ENCODE results near the gene C1orf116.

DNA sequence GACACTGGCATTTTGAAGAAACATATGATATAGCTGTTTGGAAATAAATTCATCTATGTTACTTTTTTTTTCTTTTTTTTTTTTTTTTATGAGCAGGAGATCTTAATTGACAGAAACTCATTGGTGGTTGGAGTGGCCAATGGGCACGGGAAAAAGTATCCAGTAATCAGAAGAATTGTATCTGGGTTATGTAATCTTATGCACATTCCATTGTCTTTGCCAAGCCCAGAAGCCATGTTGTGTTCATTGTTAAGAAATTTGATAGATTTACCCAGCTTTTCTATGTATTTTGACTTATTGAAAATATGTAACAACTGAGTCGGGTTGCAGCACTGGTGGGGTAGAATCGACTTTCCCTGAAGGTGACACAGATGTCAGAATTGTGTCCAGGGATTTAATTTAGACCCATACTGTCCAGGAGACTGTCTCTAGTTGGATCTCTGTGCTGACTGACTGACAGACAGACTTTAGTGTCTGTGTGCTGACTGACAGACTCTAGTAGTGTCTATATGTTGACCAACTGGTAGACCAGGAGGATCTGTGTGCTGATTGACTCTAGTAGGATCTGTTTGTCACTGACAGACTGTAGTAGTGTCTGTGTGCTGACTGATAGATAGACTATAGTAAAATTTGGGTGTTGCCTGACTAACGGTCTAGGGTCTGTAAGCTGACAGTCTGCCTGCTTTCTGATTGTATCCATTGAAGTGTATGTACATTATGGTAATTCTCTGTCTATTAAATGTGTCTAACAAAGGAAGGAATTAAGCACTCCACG lies 43.8 kb upstream of the C1orf116 start:
- TF ChIP-seq SMC3 (conservative IDR thresholded peaks at IDR 0.05; ENCODE audit: poor library complexity) = no peak
- no peak for TF ChIP-seq EZH2 (IDR thresholded peaks at IDR 0.05; ENCODE audit: borderline replicate concordance, insufficient read depth, low read length, poor library complexity, severe bottlenecking)

Measured in neural cell (in vitro differentiated cells).